ENCODE results near the gene MTMR3.

GRCh38 chr22:30044369-30044768 is 161.4 kb downstream of the MTMR3 start:
- TF ChIP-seq, protein P1, sequence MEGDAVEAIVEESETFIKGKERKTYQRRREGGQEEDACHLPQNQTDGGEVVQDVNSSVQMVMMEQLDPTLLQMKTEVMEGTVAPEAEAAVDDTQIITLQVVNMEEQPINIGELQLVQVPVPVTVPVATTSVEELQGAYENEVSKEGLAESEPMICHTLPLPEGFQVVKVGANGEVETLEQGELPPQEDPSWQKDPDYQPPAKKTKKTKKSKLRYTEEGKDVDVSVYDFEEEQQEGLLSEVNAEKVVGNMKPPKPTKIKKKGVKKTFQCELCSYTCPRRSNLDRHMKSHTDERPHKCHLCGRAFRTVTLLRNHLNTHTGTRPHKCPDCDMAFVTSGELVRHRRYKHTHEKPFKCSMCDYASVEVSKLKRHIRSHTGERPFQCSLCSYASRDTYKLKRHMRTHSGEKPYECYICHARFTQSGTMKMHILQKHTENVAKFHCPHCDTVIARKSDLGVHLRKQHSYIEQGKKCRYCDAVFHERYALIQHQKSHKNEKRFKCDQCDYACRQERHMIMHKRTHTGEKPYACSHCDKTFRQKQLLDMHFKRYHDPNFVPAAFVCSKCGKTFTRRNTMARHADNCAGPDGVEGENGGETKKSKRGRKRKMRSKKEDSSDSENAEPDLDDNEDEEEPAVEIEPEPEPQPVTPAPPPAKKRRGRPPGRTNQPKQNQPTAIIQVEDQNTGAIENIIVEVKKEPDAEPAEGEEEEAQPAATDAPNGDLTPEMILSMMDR (IDR thresholded peaks at IDR 0.05) = no peak
- TF ChIP-seq EZH2 (IDR thresholded peaks at IDR 0.05; ENCODE audit: borderline replicate concordance, insufficient read depth, low read depth, low read length, poor library complexity, severe bottlenecking) = no peak
